HFF-Myc (cell line): ENCODE results near the gene KLF13.

Source experiments
- DNase-seq: peaks from one replicate; pipeline ENCODE4 v3.0.0-alpha.2; 2011; ENCODE audit warnings: low read depth; ENCODE audit errors: extremely low read depth
- H3K4me3 ChIP-seq: replicated peaks from 2 replicates; pipeline ENCODE4 v1.5.1; 2011; ENCODE audit warnings: low read depth, mild to moderate bottlenecking, control low read depth, low read length
- CTCF ChIP-seq: IDR thresholded peaks from 2 replicates; pipeline ENCODE4 v1.5.1; 2012; ENCODE audit warnings: mild to moderate bottlenecking, low read depth, low read length, control low read depth; ENCODE audit errors: missing control alignments

Gene KLF13

GRCh38 chr15:31373970-31374369 lies 47.3 kb downstream of the KLF13 start:
- H3K4me3 ChIP-seq: no peak overlapping the region
- DNase-seq: no peak
- no peak for TF ChIP-seq CTCF

GRCh38 chr15:31374489-31374888 lies 47.9 kb downstream of the KLF13 start:
- no peak overlapping the region for H3K4me3 ChIP-seq
- DNase-seq: no peak
- no peak for TF ChIP-seq CTCF

- no peak for TF ChIP-seq CTCF
- no peak overlapping the region for H3K4me3 ChIP-seq
- no peak for DNase-seq
These were observed 48.4 kb downstream of the KLF13 start for GRCh38 chr15:31374986-31375385.

GRCh38 chr15:31375772-31376171 lies 49.1 kb downstream of the KLF13 start:
- DNase-seq: no peak
- H3K4me3 ChIP-seq: no peak overlapping the region
- no peak for TF ChIP-seq CTCF

GRCh38 chr15:31376511-31376910 lies 49.9 kb downstream of the KLF13 start:
- no peak overlapping the region for H3K4me3 ChIP-seq
- no peak for TF ChIP-seq CTCF
- no peak for DNase-seq

GRCh38 chr15:31377030-31377429 lies 50.4 kb downstream of the KLF13 start:
- H3K4me3 ChIP-seq: no peak overlapping the region
- DNase-seq: no peak
- TF ChIP-seq CTCF: no peak

- no peak overlapping the region for H3K4me3 ChIP-seq
- TF ChIP-seq CTCF: no peak
- no peak for DNase-seq
These were observed 51.8 kb downstream of the KLF13 start for GRCh38 chr15:31378363-31378903.
